H9 (cell line): ENCODE data around the gene TCF7L1. TPM values are rescaled to one million over a fixed set of nuclear protein-coding genes. Genes with fewer than 3 reads are reported as not detected.

Experiments
- DNase-seq: peaks from one replicate; pipeline ENCODE4 v3.0.0-alpha.2; 2017
- H2AFZ ChIP-seq: one replicate; pipeline ENCODE4 v1.6.1; 2013; ENCODE audit warnings: mild to moderate bottlenecking, low read length, control low read depth, moderate library complexity
- H2AK5ac ChIP-seq: 2 replicates; pipeline ENCODE4 v1.6.1; 2013; ENCODE audit warnings: low read length, control low read depth, mixed read lengths; ENCODE audit not compliant: insufficient read length
- H2BK120ac ChIP-seq: one replicate; pipeline ENCODE4 v1.6.1; 2013; ENCODE audit warnings: low read depth, mild to moderate bottlenecking, low read length, control low read depth, inconsistent platforms; ENCODE audit not compliant: poor library complexity, severe bottlenecking
- H2BK12ac ChIP-seq: 2 replicates; pipeline ENCODE4 v1.6.1; 2013; ENCODE audit warnings: low read length, control low read depth, mixed read lengths, low read depth; ENCODE audit not compliant: insufficient read length
- H2BK15ac ChIP-seq: 2 replicates; pipeline ENCODE4 v1.6.1; 2013; ENCODE audit warnings: low read depth, low read length, control low read depth
- H2BK20ac ChIP-seq: one replicate; pipeline ENCODE4 v1.6.1; 2013; ENCODE audit warnings: low read depth, mild to moderate bottlenecking, low read length, control low read depth, inconsistent platforms; ENCODE audit not compliant: poor library complexity, severe bottlenecking
- H2BK5ac ChIP-seq: 2 replicates; pipeline ENCODE4 v1.6.1; 2013; ENCODE audit warnings: low read length, control low read depth, mixed read lengths; ENCODE audit not compliant: insufficient read length
- H3K14ac ChIP-seq: 2 replicates; pipeline ENCODE4 v1.6.1; 2013; ENCODE audit warnings: low read length, control low read depth; ENCODE audit not compliant: insufficient read depth
- H3K18ac ChIP-seq: 2 replicates; pipeline ENCODE4 v1.6.1; 2013; ENCODE audit warnings: low read depth, mild to moderate bottlenecking, mixed read lengths, low read length, control low read depth; ENCODE audit not compliant: insufficient read length
- H3K23ac ChIP-seq: 2 replicates; pipeline ENCODE4 v1.6.1; 2013; ENCODE audit warnings: low read length, control low read depth, mixed read lengths, low read depth; ENCODE audit not compliant: insufficient read length
- H3K23me2 ChIP-seq: 2 replicates; pipeline ENCODE4 v1.6.1; 2013; ENCODE audit warnings: low read depth, mild to moderate bottlenecking, mixed read lengths, low read length, control low read depth; ENCODE audit not compliant: insufficient read length, poor library complexity, severe bottlenecking
- H3K27ac ChIP-seq: 2 replicates; pipeline ENCODE4 v1.5.1; 2013; ENCODE audit warnings: low read length, control low read depth, mixed read lengths, low read depth; ENCODE audit not compliant: insufficient read length
- H3K27me3 ChIP-seq: 2 replicates; pipeline ENCODE4 v1.6.1; 2013; ENCODE audit warnings: low read length, control low read depth, inconsistent platforms; ENCODE audit not compliant: insufficient read depth
- H3K4ac ChIP-seq: 2 replicates; pipeline ENCODE4 v1.6.1; 2013; ENCODE audit warnings: low read depth, mild to moderate bottlenecking, control low read depth, inconsistent platforms, low read length, moderate library complexity
- H3K4me1 ChIP-seq: 2 replicates; pipeline ENCODE4 v1.6.1; 2013; ENCODE audit warnings: low read length, control low read depth, inconsistent platforms; ENCODE audit not compliant: insufficient read depth
- H3K4me2 ChIP-seq: 2 replicates; pipeline ENCODE4 v1.6.1; 2013; ENCODE audit warnings: low read length, control low read depth, mixed read lengths; ENCODE audit not compliant: insufficient read length, insufficient read depth
- H3K56ac ChIP-seq: 2 replicates; pipeline ENCODE4 v1.6.1; 2013; ENCODE audit warnings: low read depth, mild to moderate bottlenecking, mixed read lengths, low read length, control low read depth; ENCODE audit not compliant: insufficient read length
- H3K79me1 ChIP-seq: 2 replicates; pipeline ENCODE4 v1.6.1; 2013; ENCODE audit warnings: low read depth, mild to moderate bottlenecking, moderate library complexity, low read length, control low read depth, inconsistent platforms; ENCODE audit not compliant: insufficient read depth, poor library complexity, severe bottlenecking
- H3K79me2 ChIP-seq: 2 replicates; pipeline ENCODE4 v1.6.1; 2013; ENCODE audit warnings: low read length, control low read depth, inconsistent platforms; ENCODE audit not compliant: insufficient read depth
- H3K9ac ChIP-seq: 2 replicates; pipeline ENCODE4 v1.6.1; 2013; ENCODE audit warnings: low read length, control low read depth, mixed read lengths; ENCODE audit not compliant: insufficient read length; ENCODE audit errors: extremely low read depth
- H3K9me3 ChIP-seq: one replicate; pipeline ENCODE4 v1.6.1; 2013; ENCODE audit warnings: low read depth, low read length, inconsistent platforms; ENCODE audit not compliant: control insufficient read depth
- H3T11ph ChIP-seq: one replicate; pipeline ENCODE4 v1.6.1; 2013; ENCODE audit warnings: mild to moderate bottlenecking, low read length, control low read depth, inconsistent platforms
- H4K20me1 ChIP-seq: one replicate; pipeline ENCODE4 v1.6.1; 2013; ENCODE audit not compliant: control insufficient read depth, insufficient read length, insufficient read depth
- H4K5ac ChIP-seq: 2 replicates; pipeline ENCODE4 v1.6.1; 2013; ENCODE audit warnings: low read depth, mild to moderate bottlenecking, mixed read lengths, low read length, control low read depth; ENCODE audit not compliant: insufficient read length
- H4K8ac ChIP-seq: replicated peaks from 2 replicates; pipeline ENCODE4 v1.6.1; 2013; ENCODE audit warnings: low read length, control low read depth, mixed read lengths, low read depth; ENCODE audit not compliant: insufficient read length
- H4K91ac ChIP-seq: 2 replicates; pipeline ENCODE4 v1.6.1; 2013; ENCODE audit warnings: low read depth, mild to moderate bottlenecking, moderate library complexity, mixed read lengths, low read length, control low read depth; ENCODE audit not compliant: insufficient read length
- H3K27ac Mint-ChIP-seq, 3 experiments: 2 replicates in 2 of 3; 3 replicates in 1 of 3; pipeline ENCODE4 v1.8.0; 2020 to 2021; ENCODE audit warnings: mixed read lengths in 3 of 3, mild to moderate bottlenecking in 1 of 3, moderate library complexity in 1 of 3
- H3K27me3 Mint-ChIP-seq: 2 replicates; pipeline ENCODE4 v1.8.0; 2021; ENCODE audit warnings: low read depth, mild to moderate bottlenecking, moderate library complexity, mixed read lengths
- H3K36me3 Mint-ChIP-seq, 3 experiments: 2 replicates in 2 of 3; 3 replicates in 1 of 3; pipeline ENCODE4 v1.8.0; 2020 to 2021; ENCODE audit warnings: low read depth in 3 of 3, mixed read lengths in 3 of 3; ENCODE audit not compliant: insufficient read depth in 1 of 3
- H3K4me1 Mint-ChIP-seq, 2 experiments: 2 replicates each; pipeline ENCODE4 v1.8.0; 2020; ENCODE audit warnings: mixed read lengths in 2 of 2
- H3K4me3 Mint-ChIP-seq, 2 experiments: 2 replicates in 1 of 2; 3 replicates in 1 of 2; pipeline ENCODE4 v1.8.0; 2020 to 2021; ENCODE audit warnings: mild to moderate bottlenecking in 2 of 2, mixed read lengths in 2 of 2, moderate library complexity in 1 of 2
- H3K9me3 Mint-ChIP-seq, 2 experiments: 2 replicates in 1 of 2; 3 replicates in 1 of 2; pipeline ENCODE4 v1.8.0; 2020; ENCODE audit warnings: mild to moderate bottlenecking in 2 of 2, mixed read lengths in 2 of 2, moderate library complexity in 1 of 2
- CTCF ChIP-seq: fragments of 200-600 bp; sonication (generic); conservative IDR thresholded peaks from 3 replicates; pipeline ENCODE4 v1.8.0; 2021; ENCODE audit warnings: antibody characterized with exemption, mild to moderate bottlenecking
- WGBS: extraction: QIAGEN DNeasy Blood & Tissue Kit; methylation state at CpG from one replicate; pipeline ENCODE4 v1.1.7; 2013; ENCODE audit warnings: missing lambda C conversion rate, low lambda C conversion rate, mixed read lengths; ENCODE audit not compliant: insufficient read length; ENCODE audit errors: extremely low coverage; 5-methylcytosine and 5-hydroxymethylcytosine counted together
- total RNA-seq: library from RNA; stranded (reverse); gene quantifications from 2 replicates; pipeline ENCODE4 v1.2.1, GENCODE V29; 2021

The TCF7L1 gene
- total RNA-seq, 1 experiment from 2014 or later: 112 TPM

GRCh38 chr2:85095094-85095493, 38.1 kb upstream of the TCF7L1 start:
- Histone ChIP-seq H3K27ac (no peak overlapping the region), H3K27me3 (no peaks in the 10 kb centered on the region), H4K91ac (no peak overlapping the region), H3K4me1 (no peaks in the 10 kb centered on the region), H3K23ac (no peak overlapping the region), H2BK5ac (no peak overlapping the region), H4K5ac (no peak overlapping the region), H4K20me1 (no peaks in the 10 kb centered on the region), H3T11ph (no peak overlapping the region), H2AFZ (no peak overlapping the region), H3K4ac (no peak overlapping the region), H3K79me1 (no peaks in the 10 kb centered on the region), H2BK15ac (no peak overlapping the region), H2BK20ac (no peak overlapping the region), H3K18ac (no peak overlapping the region), H3K23me2 (no peaks in the 10 kb centered on the region), H3K9me3 (no peaks in the 10 kb centered on the region), H3K14ac (no peak overlapping the region), H3K79me2 (no peaks in the 10 kb centered on the region), H2BK120ac (no peak overlapping the region), H3K56ac (no peak overlapping the region), H4K8ac (peak overlapping the region; percentile 67), H3K4me2 (no peak overlapping the region), H2BK12ac (no peak overlapping the region), H2AK5ac (no peak overlapping the region), H3K9ac (no peak overlapping the region)
- no peak for DNase-seq
- Mint-ChIP-seq H3K4me1 (peaks cover 9 to 12% of the 10 kb centered on the region in 2 experiments), H3K9me3 (peaks cover 15 to 18% of the 10 kb centered on the region in 2 experiments), H3K27me3 (peaks cover 38% of the 10 kb centered on the region), H3K36me3 (peaks cover 0 to 18% (median 7%) of the 10 kb centered on the region in 3 experiments; a peak in 5 of 7 replicates), H3K27ac (no peak overlapping the region), H3K4me3 (no peak overlapping the region)
- no peak for TF ChIP-seq CTCF
- WGBS: no CpG with 5 or more reads among the region's 2 CpGs
